RWPE2 (cell line): Measurements from ENCODE around the gene DUSP8.

Experiments used
- ATAC-seq: fragments of 200-7000 bp; cut with Tn5 transposase; 3 replicates; pipeline ENCODE4 v1.9.1; 2021; ENCODE audit warnings: low read depth
- DNase-seq: peaks from one replicate; pipeline ENCODE4 v3.0.0-alpha.2; 2020; ENCODE audit warnings: low spot score
- H3K27ac ChIP-seq: fragments of 450-650 bp; 2 replicates; pipeline ENCODE4 v1.5.1; 2017; ENCODE audit warnings: mild to moderate bottlenecking; ENCODE audit not compliant: poor library complexity, severe bottlenecking
- H3K27me3 ChIP-seq: fragments of 250-450 bp; sonication (Bioruptor Pico); 2 replicates; pipeline ENCODE4 v1.5.1; 2021; ENCODE audit warnings: mild to moderate bottlenecking, moderate library complexity; ENCODE audit not compliant: insufficient read depth, poor library complexity, severe bottlenecking
- H3K36me3 ChIP-seq: fragments of 250-450 bp; sonication (Bioruptor Pico); 2 replicates; pipeline ENCODE4 v1.5.1; 2020; ENCODE audit warnings: low read depth, mild to moderate bottlenecking, moderate library complexity
- H3K4me1 ChIP-seq: fragments of 250-450 bp; sonication (Bioruptor Pico); 2 replicates; pipeline ENCODE4 v1.5.1; 2021; ENCODE audit warnings: mild to moderate bottlenecking, moderate library complexity; ENCODE audit not compliant: insufficient read depth, poor library complexity, severe bottlenecking
- H3K4me3 ChIP-seq: fragments of 250-450 bp; sonication (Bioruptor Pico); 2 replicates; pipeline ENCODE4 v1.5.1; 2021; ENCODE audit warnings: mild to moderate bottlenecking, moderate library complexity; ENCODE audit not compliant: severe bottlenecking
- H3K9me3 ChIP-seq: fragments of 250-450 bp; sonication (Bioruptor Pico); 2 replicates; pipeline ENCODE4 v1.5.1; 2021; ENCODE audit warnings: mild to moderate bottlenecking, moderate library complexity; ENCODE audit not compliant: severe bottlenecking
- TF ChIP-seq, protein P1 (sequence below): fragments of 450-650 bp; IDR thresholded peaks from one replicate; pipeline ENCODE4 v1.5.1; 2017; ENCODE audit warnings: mild to moderate bottlenecking, moderate library complexity; ENCODE audit not compliant: poor library complexity, severe bottlenecking

The DUSP8 gene

DNA sequence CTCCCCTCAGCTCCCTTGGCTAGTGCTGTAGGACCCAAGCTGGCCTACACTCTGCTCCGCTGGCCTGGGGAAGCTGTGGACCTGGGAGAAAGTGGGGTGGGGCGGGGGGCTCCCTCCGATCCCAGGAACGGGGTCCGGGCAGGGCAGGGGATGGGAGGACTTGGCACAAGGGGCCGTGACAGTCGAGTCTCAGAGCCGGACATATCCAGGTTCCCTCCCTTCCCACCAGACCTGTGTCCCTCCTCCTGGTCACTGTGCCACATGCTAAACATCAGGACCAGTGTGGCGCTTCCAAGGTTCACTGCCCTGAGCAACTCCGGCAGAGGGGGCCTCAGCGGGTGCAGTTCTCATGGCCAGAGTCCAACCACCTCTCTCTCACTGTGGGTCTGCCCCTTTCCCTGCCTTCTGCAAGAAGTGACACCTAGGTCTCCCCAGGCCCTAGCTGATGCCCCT lies 2.0 kb downstream of the DUSP8 start:
- H3K4me1 ChIP-seq = no peaks in the 10 kb centered on the region
- no peak overlapping the region for H3K27ac ChIP-seq
- no peaks in the 10 kb centered on the region for H3K9me3 ChIP-seq
- no peak for ATAC-seq
- H3K27me3 ChIP-seq = peaks cover 20% of the 10 kb centered on the region
- TF ChIP-seq, protein P1, sequence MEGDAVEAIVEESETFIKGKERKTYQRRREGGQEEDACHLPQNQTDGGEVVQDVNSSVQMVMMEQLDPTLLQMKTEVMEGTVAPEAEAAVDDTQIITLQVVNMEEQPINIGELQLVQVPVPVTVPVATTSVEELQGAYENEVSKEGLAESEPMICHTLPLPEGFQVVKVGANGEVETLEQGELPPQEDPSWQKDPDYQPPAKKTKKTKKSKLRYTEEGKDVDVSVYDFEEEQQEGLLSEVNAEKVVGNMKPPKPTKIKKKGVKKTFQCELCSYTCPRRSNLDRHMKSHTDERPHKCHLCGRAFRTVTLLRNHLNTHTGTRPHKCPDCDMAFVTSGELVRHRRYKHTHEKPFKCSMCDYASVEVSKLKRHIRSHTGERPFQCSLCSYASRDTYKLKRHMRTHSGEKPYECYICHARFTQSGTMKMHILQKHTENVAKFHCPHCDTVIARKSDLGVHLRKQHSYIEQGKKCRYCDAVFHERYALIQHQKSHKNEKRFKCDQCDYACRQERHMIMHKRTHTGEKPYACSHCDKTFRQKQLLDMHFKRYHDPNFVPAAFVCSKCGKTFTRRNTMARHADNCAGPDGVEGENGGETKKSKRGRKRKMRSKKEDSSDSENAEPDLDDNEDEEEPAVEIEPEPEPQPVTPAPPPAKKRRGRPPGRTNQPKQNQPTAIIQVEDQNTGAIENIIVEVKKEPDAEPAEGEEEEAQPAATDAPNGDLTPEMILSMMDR = no peak
- no peak overlapping the region for H3K4me3 ChIP-seq
- H3K36me3 ChIP-seq = no peaks in the 10 kb centered on the region
- DNase-seq = no peak

DNA sequence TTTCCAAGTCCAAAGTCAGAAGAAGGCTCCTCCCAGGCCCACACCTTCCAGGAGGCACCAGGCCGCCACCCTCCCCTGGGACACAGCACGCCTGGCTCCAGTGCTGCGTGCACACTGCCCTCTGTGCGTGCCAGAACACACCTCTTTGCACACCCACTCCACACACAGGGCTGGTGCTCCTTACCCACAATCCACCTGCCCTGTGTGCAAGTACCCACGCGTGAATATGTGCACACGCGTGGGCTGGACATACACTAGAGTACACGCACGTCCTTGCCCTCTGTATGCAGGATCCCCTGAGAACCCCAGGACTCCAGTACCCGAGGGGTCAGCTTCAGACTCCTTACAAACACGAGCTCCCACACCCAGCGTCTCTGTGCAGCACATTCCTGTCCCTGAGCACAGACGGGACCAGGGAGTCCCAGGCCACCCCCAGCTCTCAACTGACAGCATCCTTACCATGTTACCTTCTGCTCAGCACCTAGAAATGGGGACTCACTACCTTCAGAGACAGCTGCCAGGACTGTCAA lies 2.8 kb downstream of the DUSP8 start:
- Histone ChIP-seq H3K36me3 (no peaks in the 10 kb centered on the region), H3K4me3 (no peak overlapping the region), H3K27me3 (peaks cover 20% of the 10 kb centered on the region), H3K4me1 (no peaks in the 10 kb centered on the region), H3K27ac (no peak overlapping the region), H3K9me3 (no peaks in the 10 kb centered on the region)
- TF ChIP-seq, protein P1 = no peak
- DNase-seq (no peak), ATAC-seq (no peak)

GRCh38 chr11:1568441-1568911 lies 3.6 kb downstream of the DUSP8 start:
- ATAC-seq (no peak), DNase-seq (peak; percentile 69)
- Histone ChIP-seq H3K27me3 (peaks cover 12% of the 10 kb centered on the region), H3K36me3 (no peaks in the 10 kb centered on the region), H3K27ac (no peak overlapping the region), H3K9me3 (no peaks in the 10 kb centered on the region), H3K4me1 (no peaks in the 10 kb centered on the region), H3K4me3 (no peak overlapping the region)
- TF ChIP-seq, protein P1 = no peak

- TF ChIP-seq, protein P1 = no peak
- Histone ChIP-seq H3K9me3 (no peaks in the 10 kb centered on the region), H3K4me3 (no peak overlapping the region), H3K27ac (no peak overlapping the region), H3K27me3 (peaks cover 4% of the 10 kb centered on the region), H3K4me1 (no peaks in the 10 kb centered on the region), H3K36me3 (no peaks in the 10 kb centered on the region)
- DNase-seq = no peak
- no peak for ATAC-seq
Measured at GRCh38 chr11:1567721-1568100, 4.4 kb downstream of the DUSP8 start.

- no peaks in the 10 kb centered on the region for H3K27me3 ChIP-seq
- DNase-seq (no peak), ATAC-seq (no peak)
- H3K36me3 ChIP-seq = no peaks in the 10 kb centered on the region
- no peaks in the 10 kb centered on the region for H3K9me3 ChIP-seq
- H3K27ac ChIP-seq = no peak overlapping the region
- H3K4me3 ChIP-seq = no peak overlapping the region
- no peaks in the 10 kb centered on the region for H3K4me1 ChIP-seq
- TF ChIP-seq, protein P1 = no peak
Measured at GRCh38 chr11:1567052-1567720, 4.9 kb downstream of the DUSP8 start.
